GM10248 (cell line): Measurements from ENCODE around the gene ACACA.

Experiments used
- CTCF ChIA-PET: fragments of 300-600 bp; sonication (Branson Sonifier 250); formaldehyde crosslinking; extraction: SDS; loops from one replicate; lab custom pipeline; 2021; ENCODE audit warnings: antibody characterized with exemption; lab: Yijun Ruan, JAX
- POLR2A ChIA-PET: fragments of 350-650 bp; sonication (Branson Sonifier 250); formaldehyde crosslinking; extraction: SDS; loops from one replicate; lab custom pipeline; 2020; ENCODE audit warnings: antibody characterized with exemption; lab: Yijun Ruan, JAX
- DNase-seq: peaks from one replicate; pipeline ENCODE4 v3.0.0; 2012; ENCODE audit errors: extremely low spot score
- TF ChIP-seq, protein P1 (sequence below): IDR thresholded peaks from 2 replicates; pipeline ENCODE4 v1.5.1; 2012; ENCODE audit warnings: mild to moderate bottlenecking, low read depth; ENCODE audit errors: extremely low read depth, missing control alignments, control extremely low read depth

The ACACA gene

GRCh38 chr17:37142294-37142896, 264.2 kb downstream of the ACACA start:
- ChIA-PET CTCF (interaction anchor here (0.9 to 1.3 kb wide), 2 partner anchors 11 to 15 kb away, joined by 3 to 4 read pairs; no protein-coding TSS in a partner anchor), POLR2A (no interaction called here)
- TF ChIP-seq, protein P1, sequence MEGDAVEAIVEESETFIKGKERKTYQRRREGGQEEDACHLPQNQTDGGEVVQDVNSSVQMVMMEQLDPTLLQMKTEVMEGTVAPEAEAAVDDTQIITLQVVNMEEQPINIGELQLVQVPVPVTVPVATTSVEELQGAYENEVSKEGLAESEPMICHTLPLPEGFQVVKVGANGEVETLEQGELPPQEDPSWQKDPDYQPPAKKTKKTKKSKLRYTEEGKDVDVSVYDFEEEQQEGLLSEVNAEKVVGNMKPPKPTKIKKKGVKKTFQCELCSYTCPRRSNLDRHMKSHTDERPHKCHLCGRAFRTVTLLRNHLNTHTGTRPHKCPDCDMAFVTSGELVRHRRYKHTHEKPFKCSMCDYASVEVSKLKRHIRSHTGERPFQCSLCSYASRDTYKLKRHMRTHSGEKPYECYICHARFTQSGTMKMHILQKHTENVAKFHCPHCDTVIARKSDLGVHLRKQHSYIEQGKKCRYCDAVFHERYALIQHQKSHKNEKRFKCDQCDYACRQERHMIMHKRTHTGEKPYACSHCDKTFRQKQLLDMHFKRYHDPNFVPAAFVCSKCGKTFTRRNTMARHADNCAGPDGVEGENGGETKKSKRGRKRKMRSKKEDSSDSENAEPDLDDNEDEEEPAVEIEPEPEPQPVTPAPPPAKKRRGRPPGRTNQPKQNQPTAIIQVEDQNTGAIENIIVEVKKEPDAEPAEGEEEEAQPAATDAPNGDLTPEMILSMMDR: no peak
- no peak for DNase-seq

- CTCF ChIA-PET: interaction anchor here (1.1 to 3.3 kb wide), 8 partner anchors 9 to 235 kb away, joined by 3 to 22 read pairs (median 5); no protein-coding TSS in a partner anchor
These were observed 268.0 kb downstream of the ACACA start for GRCh38 chr17:37138571-37139120.

GRCh38 chr17:37137906-37138514, 268.6 kb downstream of the ACACA start:
- CTCF ChIA-PET: interaction anchor here (1.2 to 3.3 kb wide), 8 partner anchors 9 to 235 kb away, joined by 3 to 22 read pairs (median 6); no protein-coding TSS in a partner anchor

More at GRCh38 chr17:37138571-37139120, 268.0 kb downstream of the ACACA start:
- POLR2A ChIA-PET: no interaction called here
- TF ChIP-seq, protein P1: no peak
- DNase-seq: no peak

DNA sequence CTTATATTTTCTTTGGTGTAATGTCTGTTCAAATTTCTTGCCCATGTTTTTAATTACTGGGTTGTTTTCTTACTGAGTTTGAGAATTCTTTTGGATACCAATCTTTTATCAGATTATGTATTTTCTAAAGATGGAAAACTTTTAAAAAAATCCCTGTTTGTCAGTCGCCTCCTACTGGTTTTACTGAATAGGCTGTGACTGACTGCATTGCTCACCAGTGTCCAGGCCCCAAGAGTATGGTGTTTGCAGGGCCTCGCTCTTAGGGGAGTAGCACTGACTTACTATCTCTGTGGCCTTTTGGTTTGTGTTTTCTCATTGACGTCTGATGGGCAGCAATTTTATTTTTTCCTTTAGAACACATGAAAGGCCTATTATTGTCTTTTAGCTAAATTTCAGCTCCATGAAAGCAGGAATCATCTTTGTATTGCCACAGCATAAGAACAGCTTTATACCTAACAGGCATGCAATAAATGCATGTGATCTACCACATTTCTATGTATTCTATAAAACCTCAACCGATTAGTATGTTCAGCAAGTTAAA, 269.5 kb downstream of the ACACA start:
- CTCF ChIA-PET: interaction anchor here (2.0 to 3.3 kb wide), 2 partner anchors 12 to 23 kb away, joined by 7 to 22 read pairs; no protein-coding TSS in a partner anchor
- DNase-seq: no peak
- POLR2A ChIA-PET: no interaction called here
- TF ChIP-seq, protein P1: no peak

More at GRCh38 chr17:37137906-37138514, 268.6 kb downstream of the ACACA start:
- TF ChIP-seq, protein P1: no peak
- POLR2A ChIA-PET: interaction anchor here (0.6 kb wide), 1 partner anchor 158 kb away, joined by 4 read pairs; no protein-coding TSS in a partner anchor
- no peak for DNase-seq

- CTCF ChIA-PET: no interaction called here
- DNase-seq: no peak
- POLR2A ChIA-PET: no interaction called here
- TF ChIP-seq, protein P1: no peak
These were observed 271.1 kb downstream of the ACACA start for GRCh38 chr17:37135576-37135975.

DNA sequence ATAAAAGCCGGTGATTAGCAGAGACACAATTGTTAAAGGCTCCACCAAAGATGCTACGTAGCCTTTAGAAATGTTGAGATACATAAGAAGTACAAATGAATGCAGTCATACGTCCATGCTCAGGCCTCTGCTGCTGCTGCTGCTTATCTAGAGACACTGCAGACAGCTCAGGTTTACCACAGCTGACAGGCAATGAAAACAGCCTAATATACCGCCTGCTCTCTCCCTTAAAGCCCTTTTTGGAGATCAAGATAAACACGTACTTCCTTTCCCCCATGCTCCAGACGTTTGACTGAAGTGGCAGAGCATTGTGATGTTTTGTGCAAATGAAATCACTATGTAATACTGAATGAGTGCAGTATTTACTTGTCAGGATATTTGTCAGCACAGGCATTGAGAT, 272.6 kb downstream of the ACACA start:
- TF ChIP-seq, protein P1: no peak
- DNase-seq: no peak
- CTCF ChIA-PET: no interaction called here
- POLR2A ChIA-PET: no interaction called here
